GM21723 (cell line): ENCODE data around the gene CST5.
"Not testable (repeated sequence)": the region's sequence is repeated elsewhere in the genome, so short reads cannot be mapped to it uniquely, and the experiment has no call there.

Experiments used
- ATAC-seq: cut with Tn5 transposase; IDR thresholded peaks from one replicate; pipeline ENCODE4 v1.9.1; 2021; ENCODE audit warnings: mild to moderate bottlenecking, moderate library complexity; ENCODE audit not compliant: unreplicated experiment

Gene CST5

DNA sequence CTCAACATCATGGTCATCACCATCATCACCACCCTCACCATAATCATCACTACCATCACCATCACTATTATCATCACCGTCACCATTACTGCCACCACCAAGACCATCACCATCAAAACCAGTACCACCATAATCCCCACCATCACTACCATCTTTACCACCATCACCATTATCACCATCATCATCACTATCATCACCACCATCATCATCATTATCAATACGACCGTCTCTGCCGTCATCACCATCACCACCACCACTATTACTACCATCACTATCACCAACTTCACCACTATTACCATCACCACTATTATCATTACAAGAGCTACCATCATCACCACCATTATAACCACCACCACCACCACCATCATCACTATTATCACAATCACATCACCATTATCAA lies 11.3 kb upstream of the CST5 start:
- ATAC-seq = not testable (repeated sequence)

- no peak for ATAC-seq
These were observed 10.2 kb upstream of the CST5 start for GRCh38 chr20:23889775-23890187.

- no peak for ATAC-seq
These were observed 8.3 kb upstream of the CST5 start for GRCh38 chr20:23887856-23888255.

DNA sequence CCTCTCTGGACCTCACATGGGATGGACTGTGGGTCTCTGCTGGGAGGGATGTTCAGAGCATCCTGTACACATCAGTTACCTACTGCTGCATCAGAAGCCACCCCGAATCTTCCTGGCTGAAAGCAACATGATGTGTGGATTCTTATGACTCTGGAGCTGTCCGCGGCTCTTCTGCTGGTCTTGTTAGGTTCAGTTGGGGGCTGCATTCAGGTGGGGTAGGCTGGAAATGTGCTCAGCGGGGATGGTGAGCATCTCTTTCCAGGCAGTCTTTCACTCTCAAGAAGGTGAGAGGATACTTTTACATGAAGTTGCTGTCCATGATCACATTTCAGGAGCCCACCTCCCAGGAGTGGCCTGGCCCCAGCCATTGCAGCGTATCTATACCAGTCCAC lies 5.2 kb upstream of the CST5 start:
- ATAC-seq = no peak

DNA sequence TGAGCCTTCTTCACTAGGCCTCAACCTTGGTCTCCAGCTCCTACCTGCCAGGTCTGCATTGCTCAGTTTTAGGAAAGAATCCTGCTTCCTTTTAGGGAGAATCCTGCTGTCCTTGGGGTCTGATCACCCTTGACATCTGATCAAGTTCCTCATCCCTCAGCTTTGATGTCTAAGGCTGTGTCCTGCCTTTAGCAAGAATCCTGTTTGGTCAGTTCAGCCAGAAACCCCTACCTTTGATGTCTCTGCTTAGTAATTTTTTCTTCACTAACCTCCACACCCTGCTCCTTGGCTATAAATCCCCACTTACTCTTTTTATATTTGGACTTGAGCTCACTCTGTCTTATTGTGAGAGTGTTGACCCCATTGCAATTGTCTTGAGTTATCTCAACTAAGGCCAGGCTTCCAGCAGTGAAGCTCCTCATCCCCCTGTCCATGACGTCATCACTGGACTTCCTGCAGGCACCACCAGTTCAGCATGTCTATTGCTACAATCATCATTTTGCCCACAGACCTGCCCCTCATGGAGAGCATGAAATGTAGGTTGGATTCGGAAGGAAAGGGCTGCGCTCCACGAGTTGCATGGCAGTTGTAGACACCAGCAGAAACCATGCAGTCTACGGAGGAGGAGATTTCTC lies 4.7 kb upstream of the CST5 start:
- no peak for ATAC-seq

GRCh38 chr20:23881371-23881770 lies 1.8 kb upstream of the CST5 start:
- ATAC-seq = no peak

DNA sequence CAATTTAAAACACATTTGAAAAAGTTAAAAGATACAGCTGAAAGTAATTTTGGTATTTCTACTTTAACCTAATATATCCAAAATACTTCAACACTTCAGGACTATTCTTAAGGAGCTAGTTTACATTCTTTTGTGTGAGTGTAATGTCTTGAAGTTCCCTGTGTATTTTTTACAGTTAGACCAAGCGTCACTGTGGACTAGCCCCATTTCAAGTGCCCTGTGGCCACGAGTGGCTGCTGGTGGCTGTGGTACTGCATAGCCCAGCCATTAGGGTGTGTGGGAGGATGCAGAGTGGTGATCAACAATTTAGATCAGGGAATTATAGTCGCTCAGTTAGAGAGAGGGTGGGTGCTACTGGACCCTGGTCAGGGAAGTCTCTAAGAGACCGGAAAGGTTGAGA lies 869 bp upstream of the CST5 start:
- no peak for ATAC-seq

DNA sequence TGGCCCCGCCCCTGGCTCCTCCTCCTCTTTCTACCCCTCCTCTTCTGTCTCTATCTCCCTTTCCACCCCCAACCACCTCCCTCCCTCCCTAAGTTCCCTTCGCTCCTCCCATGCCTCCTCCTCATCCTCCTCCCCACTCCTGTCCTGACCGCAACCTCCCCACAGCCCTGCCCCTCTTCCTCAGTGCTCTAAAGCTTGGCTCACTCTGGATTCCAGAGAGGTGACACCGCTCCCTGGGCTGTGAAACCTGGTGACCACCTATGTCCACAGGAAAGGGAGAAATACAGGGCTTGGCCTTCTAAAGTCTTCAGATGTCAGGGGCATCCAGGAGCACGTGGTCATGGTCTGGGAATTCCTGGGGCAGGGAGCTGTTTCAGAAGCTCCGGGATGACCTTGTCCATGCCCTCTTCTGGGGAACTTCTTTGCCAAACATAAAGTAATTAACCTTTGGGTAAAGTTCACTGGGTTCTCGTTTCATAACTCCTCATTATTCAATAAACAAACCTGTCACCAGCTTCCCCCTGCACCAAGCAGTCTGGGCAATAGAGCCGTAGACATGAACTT lies 345 bp upstream of the CST5 start:
- ATAC-seq = no peak

DNA sequence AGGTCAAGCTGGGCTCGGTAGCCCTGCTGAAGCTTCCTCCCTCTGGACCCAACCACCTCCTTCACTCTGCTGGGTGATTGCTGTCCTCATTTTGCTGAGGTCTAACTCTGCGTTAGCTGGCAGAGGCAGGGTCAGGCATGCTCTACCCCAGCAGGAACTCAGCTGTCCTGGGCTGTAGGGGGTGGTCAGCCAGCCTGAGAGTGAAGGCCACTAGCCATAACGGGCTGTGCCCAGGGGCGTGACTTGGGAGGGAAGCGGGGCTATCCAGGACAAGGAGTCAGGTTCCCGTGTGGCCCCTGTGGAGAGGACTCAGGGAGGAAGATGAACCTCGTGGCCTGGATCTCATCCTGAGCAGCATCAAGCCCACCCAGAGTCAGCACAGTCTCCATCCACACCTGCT lies 761 bp downstream of the CST5 start:
- ATAC-seq = no peak

- not testable (repeated sequence) for ATAC-seq
These were observed 1.5 kb downstream of the CST5 start for GRCh38 chr20:23878016-23878542.

DNA sequence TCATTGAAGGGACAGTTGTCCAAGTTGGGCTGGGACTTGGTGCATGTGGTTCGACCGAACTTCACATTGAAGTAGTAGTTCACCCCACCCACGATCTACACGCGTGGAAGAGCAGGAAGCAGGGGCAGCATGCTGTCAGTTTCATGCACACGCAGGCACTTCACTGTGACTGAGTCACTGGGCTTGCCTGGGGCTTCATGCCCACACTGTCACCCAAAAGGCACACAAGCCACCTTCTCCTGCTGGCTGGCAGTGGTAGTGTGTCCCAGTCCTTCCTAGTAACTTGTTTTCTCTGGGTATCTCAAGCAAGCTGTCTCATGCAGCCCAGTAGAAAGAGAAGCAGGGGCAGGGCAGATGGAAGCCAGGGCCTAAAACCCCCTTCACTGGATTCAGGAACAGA lies 2.0 kb downstream of the CST5 start:
- no peak for ATAC-seq

- no peak for ATAC-seq
These were observed 3.8 kb downstream of the CST5 start for GRCh38 chr20:23875606-23876237.

GRCh38 chr20:23874747-23875146 lies 4.8 kb downstream of the CST5 start:
- no peak for ATAC-seq

DNA sequence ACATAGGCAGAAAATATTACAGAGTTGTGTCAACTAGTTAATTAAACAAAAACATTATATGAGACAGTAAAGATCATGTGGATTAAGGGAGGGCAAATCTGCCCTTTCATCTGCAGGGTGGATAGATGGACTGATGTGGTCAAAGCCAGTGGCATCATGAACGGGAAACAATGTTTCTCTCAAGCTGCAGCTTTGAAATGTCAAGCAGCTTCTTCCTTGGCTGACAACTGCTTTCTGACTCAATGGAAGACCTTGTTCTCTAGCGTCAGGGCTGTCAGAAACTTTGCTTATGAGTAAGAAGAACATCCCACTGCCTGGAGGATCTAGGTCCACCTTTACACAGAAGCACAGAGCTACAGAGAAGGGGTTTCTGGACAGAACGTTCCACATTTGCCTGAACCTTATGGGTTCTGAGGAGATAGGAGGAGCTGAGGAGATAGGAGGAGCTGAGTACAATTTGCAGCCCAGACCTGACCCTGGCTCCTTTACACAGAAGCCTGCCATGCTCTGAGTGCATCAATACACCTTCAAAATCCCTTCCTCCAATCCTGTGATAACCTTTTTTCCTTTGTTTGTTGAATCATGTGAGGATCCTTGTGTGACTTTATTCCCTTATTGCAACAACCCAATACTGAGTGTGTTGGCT lies 6.1 kb downstream of the CST5 start:
- no peak for ATAC-seq

- no peak for ATAC-seq
These were observed 7.5 kb downstream of the CST5 start for GRCh38 chr20:23872065-23872464.

DNA sequence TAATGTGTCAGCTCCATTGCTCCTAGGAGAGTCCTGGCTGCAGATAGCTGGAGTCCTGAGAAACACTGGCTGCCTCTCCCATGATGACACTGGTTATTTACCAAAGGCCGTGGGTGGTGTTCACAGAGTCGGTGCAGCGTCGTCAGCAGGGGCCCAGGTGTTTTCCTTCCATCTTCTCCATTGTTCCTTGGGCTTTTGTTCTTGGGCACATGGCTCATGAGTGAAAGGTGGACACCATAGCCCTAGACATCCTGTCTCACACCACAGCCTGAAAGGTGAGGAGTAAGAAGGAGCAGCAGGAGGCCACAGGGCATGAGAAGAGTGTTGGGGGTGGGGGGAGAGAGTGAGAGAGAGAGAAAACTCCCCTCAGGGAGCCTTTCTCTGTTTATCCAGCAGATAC lies 9.1 kb downstream of the CST5 start:
- no peak for ATAC-seq

GRCh38 chr20:23869520-23869919 lies 10.0 kb downstream of the CST5 start:
- no peak for ATAC-seq

DNA sequence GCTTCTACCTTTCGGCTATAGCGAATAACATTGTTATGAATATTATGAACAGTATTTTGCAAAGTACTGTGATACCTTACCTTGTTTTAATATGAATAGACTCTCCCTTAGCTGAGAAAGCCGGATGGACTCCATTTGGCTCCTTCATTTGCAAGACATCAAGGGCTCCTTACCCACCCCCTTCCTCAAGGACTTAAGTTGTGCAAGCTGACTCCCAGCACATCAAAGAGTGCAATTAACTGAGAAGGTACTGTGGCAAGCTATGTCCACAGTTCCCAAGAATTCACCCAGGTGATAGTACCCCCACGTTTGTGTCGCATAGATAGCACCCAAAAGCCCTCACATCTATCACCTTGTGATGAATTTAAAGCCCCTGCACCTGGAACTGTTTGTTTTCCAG lies 11.2 kb downstream of the CST5 start:
- no peak for ATAC-seq

DNA sequence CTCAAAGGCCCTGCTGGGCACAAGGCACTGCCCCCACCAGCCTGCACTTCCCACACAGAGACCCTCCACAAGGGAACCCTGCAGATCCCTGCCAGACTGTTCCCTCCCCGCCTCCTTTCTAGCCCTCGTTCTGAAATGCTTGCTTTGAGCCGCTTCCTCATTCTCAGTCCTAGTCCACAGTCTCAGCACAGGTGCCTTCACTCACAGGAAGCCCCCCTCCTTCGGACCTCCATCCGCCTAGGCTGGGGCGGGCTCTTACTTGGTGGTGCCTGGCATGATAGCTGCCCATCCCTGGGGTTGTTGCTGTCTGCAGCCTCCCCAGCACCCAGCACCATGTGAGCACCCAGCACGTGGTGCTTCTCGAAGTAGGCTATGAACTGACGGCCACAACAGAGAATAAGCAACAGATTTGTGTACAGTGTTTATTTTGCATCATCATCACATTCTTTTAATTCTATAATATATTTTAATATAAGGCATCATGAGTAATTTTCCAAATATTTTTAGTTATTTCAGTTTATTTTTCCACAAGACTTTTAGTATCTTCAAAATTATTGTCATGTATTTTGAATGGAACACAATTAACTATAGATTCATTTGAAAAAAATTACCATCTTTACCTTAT lies 12.3 kb downstream of the CST5 start:
- ATAC-seq = no peak

GRCh38 chr20:23860771-23861170 lies 18.8 kb downstream of the CST5 start:
- ATAC-seq = not testable (repeated sequence)

DNA sequence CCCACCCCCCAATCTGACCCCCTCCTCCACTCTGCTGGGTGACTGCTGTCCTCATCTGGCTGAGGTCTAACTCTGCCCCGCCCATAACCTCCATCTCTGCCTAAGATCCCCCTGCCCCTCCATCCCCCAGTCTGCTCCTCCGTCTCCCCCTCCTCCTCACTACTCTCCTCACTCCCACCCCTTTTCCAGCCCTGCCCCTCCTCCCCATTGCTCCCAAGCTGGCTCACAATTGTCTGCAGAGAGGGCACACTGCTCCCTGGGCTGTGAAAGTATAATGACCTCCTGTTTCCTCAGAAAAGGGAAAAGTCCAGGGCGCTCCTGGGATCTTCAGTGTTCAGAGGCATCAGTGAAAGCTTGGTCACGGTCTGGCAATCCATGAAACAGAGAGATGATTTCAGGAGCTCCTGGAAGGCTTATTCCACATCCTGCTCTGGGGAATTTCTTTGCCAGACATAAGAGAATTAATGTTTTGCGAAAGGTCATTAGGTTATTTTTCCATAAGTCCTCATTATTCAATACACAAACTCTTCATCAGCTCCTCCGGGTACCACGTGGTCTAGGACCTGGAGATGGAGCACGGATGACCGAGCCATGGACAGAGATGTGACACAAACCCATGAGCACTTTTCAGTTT lies 21.5 kb downstream of the CST5 start:
- ATAC-seq = no peak
